ENCODE results near the gene PDE12. TPM values are rescaled to one million over a fixed set of nuclear protein-coding genes. Genes with fewer than 3 reads are reported as not detected.
A peak's percentile ranks its signal among the peaks of the same experiment; 100 is the strongest.

Gene PDE12
- polyA plus RNA-seq, 1 donor from 2014 or later, result 10.3 TPM

DNA sequence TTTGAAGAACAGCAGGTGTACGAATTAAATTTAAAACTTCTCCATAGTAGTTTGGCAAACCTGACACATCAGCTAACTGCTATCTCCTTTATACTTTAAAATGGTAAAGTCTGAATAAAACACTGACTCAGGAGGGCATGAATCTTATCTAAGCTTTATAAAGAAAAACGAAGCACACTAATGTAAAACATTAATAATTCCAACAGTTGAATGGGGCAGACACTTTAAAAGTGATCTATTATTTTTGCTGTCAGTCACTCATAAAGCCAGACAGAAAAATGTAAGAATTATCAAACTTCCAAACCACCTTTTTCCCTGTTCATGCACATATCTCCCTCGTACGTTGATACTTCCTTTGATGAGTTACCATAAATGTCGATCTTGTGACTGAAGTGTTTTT is 38.5 kb downstream of the PDE12 start:
- H3F3A ChIP-seq (ENCODE audit: insufficient read depth, low read length, poor library complexity, severe bottlenecking), result peaks cover 4% of the 10 kb centered on the region
- H3K27ac ChIP-seq (ENCODE audit: low read length), result no peak overlapping the region
- peak overlapping the region; percentile 16 for H3K4me2 ChIP-seq (ENCODE audit: low read length)
- no peak overlapping the region for H2AFZ ChIP-seq (ENCODE audit: low read depth, low read length)
- no peaks in the 10 kb centered on the region for H4K20me1 ChIP-seq (ENCODE audit: insufficient read depth)
- no peaks in the 10 kb centered on the region for H3K36me3 ChIP-seq (ENCODE audit: insufficient read depth, low read length)
- no peaks in the 10 kb centered on the region for H3K27me3 ChIP-seq (ENCODE audit: insufficient read depth, low read depth, low read length)
- H3K9me2 ChIP-seq (ENCODE audit: insufficient read depth, low read length), result no peaks in the 10 kb centered on the region
- no peak overlapping the region for H3K9ac ChIP-seq (ENCODE audit: low read length)
- TF ChIP-seq MXI1 (conservative IDR thresholded peaks at IDR 0.05; ENCODE audit: poor library complexity, severe bottlenecking) (no peak), TAF1 (IDR thresholded peaks at IDR 0.05; ENCODE audit: low read depth) (no peak), POLR2AphosphoS5 (IDR thresholded peaks at IDR 0.05) (no peak), CTCF (IDR thresholded peaks at IDR 0.05; ENCODE audit: poor library complexity, severe bottlenecking) (no peak)
- TF ChIP-seq, protein P1, sequence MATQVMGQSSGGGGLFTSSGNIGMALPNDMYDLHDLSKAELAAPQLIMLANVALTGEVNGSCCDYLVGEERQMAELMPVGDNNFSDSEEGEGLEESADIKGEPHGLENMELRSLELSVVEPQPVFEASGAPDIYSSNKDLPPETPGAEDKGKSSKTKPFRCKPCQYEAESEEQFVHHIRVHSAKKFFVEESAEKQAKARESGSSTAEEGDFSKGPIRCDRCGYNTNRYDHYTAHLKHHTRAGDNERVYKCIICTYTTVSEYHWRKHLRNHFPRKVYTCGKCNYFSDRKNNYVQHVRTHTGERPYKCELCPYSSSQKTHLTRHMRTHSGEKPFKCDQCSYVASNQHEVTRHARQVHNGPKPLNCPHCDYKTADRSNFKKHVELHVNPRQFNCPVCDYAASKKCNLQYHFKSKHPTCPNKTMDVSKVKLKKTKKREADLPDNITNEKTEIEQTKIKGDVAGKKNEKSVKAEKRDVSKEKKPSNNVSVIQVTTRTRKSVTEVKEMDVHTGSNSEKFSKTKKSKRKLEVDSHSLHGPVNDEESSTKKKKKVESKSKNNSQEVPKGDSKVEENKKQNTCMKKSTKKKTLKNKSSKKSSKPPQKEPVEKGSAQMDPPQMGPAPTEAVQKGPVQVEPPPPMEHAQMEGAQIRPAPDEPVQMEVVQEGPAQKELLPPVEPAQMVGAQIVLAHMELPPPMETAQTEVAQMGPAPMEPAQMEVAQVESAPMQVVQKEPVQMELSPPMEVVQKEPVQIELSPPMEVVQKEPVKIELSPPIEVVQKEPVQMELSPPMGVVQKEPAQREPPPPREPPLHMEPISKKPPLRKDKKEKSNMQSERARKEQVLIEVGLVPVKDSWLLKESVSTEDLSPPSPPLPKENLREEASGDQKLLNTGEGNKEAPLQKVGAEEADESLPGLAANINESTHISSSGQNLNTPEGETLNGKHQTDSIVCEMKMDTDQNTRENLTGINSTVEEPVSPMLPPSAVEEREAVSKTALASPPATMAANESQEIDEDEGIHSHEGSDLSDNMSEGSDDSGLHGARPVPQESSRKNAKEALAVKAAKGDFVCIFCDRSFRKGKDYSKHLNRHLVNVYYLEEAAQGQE (IDR thresholded peaks at IDR 0.05; ENCODE audit: borderline replicate concordance), result no peak
- peaks cover 76% of the 10 kb centered on the region for H3K79me2 ChIP-seq (replicated peaks; ENCODE audit: insufficient read depth, low read length)
- H3K9me3 ChIP-seq (ENCODE audit: low read length), result no peaks in the 10 kb centered on the region
- H3K4me3 ChIP-seq (ENCODE audit: low read length), result peak overlapping the region; percentile 88

- Histone ChIP-seq H3K36me3 (ENCODE audit: insufficient read depth, low read length) (no peaks in the 10 kb centered on the region), H2AFZ (ENCODE audit: low read depth, low read length) (peak overlapping the region; percentile 86), H3K27me3 (ENCODE audit: insufficient read depth, low read depth, low read length) (no peaks in the 10 kb centered on the region), H3K9me3 (ENCODE audit: low read length) (no peaks in the 10 kb centered on the region), H3K4me2 (ENCODE audit: low read length) (peak overlapping the region; percentile 81), H3K27ac (ENCODE audit: low read length) (peak overlapping the region; percentile 99), H3K9ac (ENCODE audit: low read length) (peak overlapping the region; percentile 99), H4K20me1 (ENCODE audit: insufficient read depth) (no peaks in the 10 kb centered on the region), H3K79me2 (replicated peaks; ENCODE audit: insufficient read depth, low read length) (peaks cover 59% of the 10 kb centered on the region), H3K4me3 (ENCODE audit: low read length) (peak overlapping the region; percentile 88), H3K9me2 (ENCODE audit: insufficient read depth, low read length) (no peaks in the 10 kb centered on the region), H3F3A (ENCODE audit: insufficient read depth, low read length, poor library complexity, severe bottlenecking) (peaks cover 4% of the 10 kb centered on the region)
- TF ChIP-seq POLR2AphosphoS5 (IDR thresholded peaks at IDR 0.05), result no peak
- no peak for TF ChIP-seq MXI1 (conservative IDR thresholded peaks at IDR 0.05; ENCODE audit: poor library complexity, severe bottlenecking)
- TF ChIP-seq RAD21 (conservative IDR thresholded peaks at IDR 0.05), result no peak
- TF ChIP-seq TAF1 (IDR thresholded peaks at IDR 0.05; ENCODE audit: low read depth), result no peak
- TF ChIP-seq SMC3 (conservative IDR thresholded peaks at IDR 0.05; ENCODE audit: poor library complexity), result no peak
- TF ChIP-seq, protein P1 (IDR thresholded peaks at IDR 0.05; ENCODE audit: borderline replicate concordance), result no peak
- TF ChIP-seq CTCF (IDR thresholded peaks at IDR 0.05; ENCODE audit: poor library complexity, severe bottlenecking), result no peak
- no peak for TF ChIP-seq EP300 (conservative IDR thresholded peaks at IDR 0.05; ENCODE audit: poor library complexity, severe bottlenecking)
- TF ChIP-seq EZH2 (IDR thresholded peaks at IDR 0.05; ENCODE audit: borderline replicate concordance, insufficient read depth, low read length, poor library complexity, severe bottlenecking), result no peak
These were observed 40.5 kb downstream of the PDE12 start for GRCh38 chr3:57596495-57597126.
